Activated CD8-positive, alpha-beta memory T cell treated with anti-CD3 and anti-CD28 coated beads, Interleukin-2, amount 10 ng/mL, durations not matched to agents 7 days and 5 days (primary cell): ENCODE data around the gene BNC2. TPM values are rescaled to one million over a fixed set of nuclear protein-coding genes. Genes with fewer than 3 reads are reported as not detected.

Experiments
- ATAC-seq: fragments of 150-1000 bp; cut with Tn5 transposase; one replicate; pipeline ENCODE4 v1.10.0; 2021; ENCODE audit warnings: moderate library complexity
- CTCF ChIA-PET: fragments of 350-600 bp; sonication (Branson Sonifier 250); formaldehyde crosslinking; loops from one replicate; lab custom pipeline; 2021; ENCODE audit warnings: antibody characterized with exemption; lab: Charles Lee
- DNase-seq: peaks from one replicate; pipeline ENCODE4 v3.0.0-alpha.2; 2020
- H3K27ac Mint-ChIP-seq: one replicate; pipeline ENCODE4 v1.8.0; 2021; ENCODE audit warnings: mild to moderate bottlenecking, mixed read lengths
- H3K27me3 Mint-ChIP-seq: one replicate; pipeline ENCODE4 v1.8.0; 2021; ENCODE audit warnings: mixed read lengths
- H3K36me3 Mint-ChIP-seq: one replicate; pipeline ENCODE4 v1.8.0; 2021; ENCODE audit warnings: mild to moderate bottlenecking, mixed read lengths
- H3K4me1 Mint-ChIP-seq: one replicate; pipeline ENCODE4 v1.8.0; 2021; ENCODE audit warnings: mixed read lengths
- H3K4me3 Mint-ChIP-seq: one replicate; pipeline ENCODE4 v1.8.0; 2021; ENCODE audit warnings: mild to moderate bottlenecking, moderate library complexity, mixed read lengths
- H3K9me3 Mint-ChIP-seq: one replicate; pipeline ENCODE4 v1.8.0; 2022; ENCODE audit warnings: low read depth, mixed read lengths
- total RNA-seq, 2 experiments: library from RNA; stranded (reverse); gene quantifications; one replicate each; pipeline ENCODE4 v1.2.3, GENCODE V29; 2021

BNC2 gene
- total RNA-seq, 2 experiments from 2014 or later, result not detected

- ATAC-seq, result no peak
- no peak overlapping the region for H3K27ac Mint-ChIP-seq
Observed at GRCh38 chr9:16426716-16427115, 443.8 kb downstream of the BNC2 start.

GRCh38 chr9:16425562-16426231 is 444.8 kb downstream of the BNC2 start:
- CTCF ChIA-PET, result no interaction called here

More at GRCh38 chr9:16426716-16427115, 443.8 kb downstream of the BNC2 start:
- Mint-ChIP-seq H3K9me3 (peaks cover 2% of the 10 kb centered on the region), H3K27me3 (no peaks in the 10 kb centered on the region), H3K36me3 (no peaks in the 10 kb centered on the region), H3K4me3 (no peak overlapping the region), H3K4me1 (no peaks in the 10 kb centered on the region)
- CTCF ChIA-PET, result no interaction called here
- no peak for DNase-seq

GRCh38 chr9:16422114-16422513 is 448.4 kb downstream of the BNC2 start:
- Mint-ChIP-seq H3K9me3 (peaks cover 2% of the 10 kb centered on the region), H3K4me3 (no peak overlapping the region), H3K4me1 (no peaks in the 10 kb centered on the region), H3K27me3 (no peaks in the 10 kb centered on the region), H3K36me3 (no peaks in the 10 kb centered on the region), H3K27ac (no peak overlapping the region)
- no peak for ATAC-seq
- no peak for DNase-seq
- CTCF ChIA-PET, result no interaction called here

More at GRCh38 chr9:16425562-16426231, 444.8 kb downstream of the BNC2 start:
- Mint-ChIP-seq H3K36me3 (no peaks in the 10 kb centered on the region), H3K4me1 (no peaks in the 10 kb centered on the region), H3K9me3 (peaks cover 2% of the 10 kb centered on the region), H3K27ac (no peak overlapping the region), H3K27me3 (no peaks in the 10 kb centered on the region), H3K4me3 (no peak overlapping the region)
- ATAC-seq, result no peak
- DNase-seq, result no peak

GRCh38 chr9:16421532-16421931 is 448.9 kb downstream of the BNC2 start:
- H3K9me3 Mint-ChIP-seq, result peaks cover 2% of the 10 kb centered on the region
- H3K4me1 Mint-ChIP-seq, result no peaks in the 10 kb centered on the region
- H3K4me3 Mint-ChIP-seq, result no peak overlapping the region
- H3K36me3 Mint-ChIP-seq, result no peaks in the 10 kb centered on the region
- no peak for ATAC-seq
- no peak overlapping the region for H3K27ac Mint-ChIP-seq
- H3K27me3 Mint-ChIP-seq, result no peaks in the 10 kb centered on the region
- no peak for DNase-seq
- CTCF ChIA-PET, result no interaction called here

- no peak for ATAC-seq
- Mint-ChIP-seq H3K27me3 (no peaks in the 10 kb centered on the region), H3K9me3 (no peaks in the 10 kb centered on the region), H3K4me3 (no peak overlapping the region), H3K27ac (no peak overlapping the region), H3K36me3 (no peaks in the 10 kb centered on the region), H3K4me1 (no peaks in the 10 kb centered on the region)
- DNase-seq, result no peak
- CTCF ChIA-PET, result no interaction called here
Observed at GRCh38 chr9:16419124-16419523, 451.3 kb downstream of the BNC2 start.

GRCh38 chr9:16418721-16419120 is 451.7 kb downstream of the BNC2 start:
- Mint-ChIP-seq H3K36me3 (no peaks in the 10 kb centered on the region), H3K27ac (no peak overlapping the region), H3K4me1 (no peaks in the 10 kb centered on the region), H3K9me3 (no peaks in the 10 kb centered on the region), H3K27me3 (no peaks in the 10 kb centered on the region), H3K4me3 (no peak overlapping the region)
- DNase-seq (no peak), ATAC-seq (no peak)
- CTCF ChIA-PET, result no interaction called here

GRCh38 chr9:16417749-16418148 is 452.7 kb downstream of the BNC2 start:
- H3K9me3 Mint-ChIP-seq, result peaks cover 2% of the 10 kb centered on the region
- no peaks in the 10 kb centered on the region for H3K36me3 Mint-ChIP-seq
- H3K27me3 Mint-ChIP-seq, result no peaks in the 10 kb centered on the region
- H3K4me1 Mint-ChIP-seq, result no peaks in the 10 kb centered on the region
- no peak overlapping the region for H3K4me3 Mint-ChIP-seq
- CTCF ChIA-PET, result no interaction called here
- no peak overlapping the region for H3K27ac Mint-ChIP-seq
- no peak for DNase-seq
- ATAC-seq, result no peak

GRCh38 chr9:16417161-16417560 is 453.3 kb downstream of the BNC2 start:
- DNase-seq, result no peak
- H3K9me3 Mint-ChIP-seq, result peaks cover 2% of the 10 kb centered on the region
- no peaks in the 10 kb centered on the region for H3K27me3 Mint-ChIP-seq
- H3K27ac Mint-ChIP-seq, result no peak overlapping the region
- no peaks in the 10 kb centered on the region for H3K36me3 Mint-ChIP-seq
- CTCF ChIA-PET, result no interaction called here
- ATAC-seq, result no peak
- no peak overlapping the region for H3K4me3 Mint-ChIP-seq
- H3K4me1 Mint-ChIP-seq, result no peaks in the 10 kb centered on the region

GRCh38 chr9:16414451-16414850 is 456.0 kb downstream of the BNC2 start:
- Mint-ChIP-seq H3K4me1 (no peaks in the 10 kb centered on the region), H3K9me3 (peaks cover 4% of the 10 kb centered on the region), H3K4me3 (no peak overlapping the region), H3K36me3 (no peaks in the 10 kb centered on the region), H3K27me3 (no peaks in the 10 kb centered on the region), H3K27ac (no peak overlapping the region)
- DNase-seq (no peak), ATAC-seq (no peak)
- CTCF ChIA-PET, result no interaction called here

GRCh38 chr9:16413509-16414016 is 456.9 kb downstream of the BNC2 start:
- peaks cover 4% of the 10 kb centered on the region for H3K9me3 Mint-ChIP-seq
- H3K4me1 Mint-ChIP-seq, result no peaks in the 10 kb centered on the region
- H3K27ac Mint-ChIP-seq, result no peak overlapping the region
- no peak overlapping the region for H3K4me3 Mint-ChIP-seq
- no peak for DNase-seq
- no peak for ATAC-seq
- no peaks in the 10 kb centered on the region for H3K27me3 Mint-ChIP-seq
- no peaks in the 10 kb centered on the region for H3K36me3 Mint-ChIP-seq
- CTCF ChIA-PET, result no interaction called here

GRCh38 chr9:16412740-16413139 is 457.7 kb downstream of the BNC2 start:
- ATAC-seq (no peak), DNase-seq (no peak)
- H3K27me3 Mint-ChIP-seq, result no peaks in the 10 kb centered on the region
- H3K9me3 Mint-ChIP-seq, result peaks cover 4% of the 10 kb centered on the region
- no peaks in the 10 kb centered on the region for H3K36me3 Mint-ChIP-seq
- H3K27ac Mint-ChIP-seq, result no peak overlapping the region
- H3K4me1 Mint-ChIP-seq, result no peaks in the 10 kb centered on the region
- H3K4me3 Mint-ChIP-seq, result no peak overlapping the region
- CTCF ChIA-PET, result no interaction called here

- no peaks in the 10 kb centered on the region for H3K36me3 Mint-ChIP-seq
- no peak for DNase-seq
- H3K9me3 Mint-ChIP-seq, result peaks cover 4% of the 10 kb centered on the region
- CTCF ChIA-PET, result no interaction called here
- H3K27ac Mint-ChIP-seq, result no peak overlapping the region
- no peak for ATAC-seq
- no peaks in the 10 kb centered on the region for H3K4me1 Mint-ChIP-seq
- no peak overlapping the region for H3K4me3 Mint-ChIP-seq
- no peaks in the 10 kb centered on the region for H3K27me3 Mint-ChIP-seq
Observed at GRCh38 chr9:16411311-16411710, 459.2 kb downstream of the BNC2 start.

- DNase-seq (no peak), ATAC-seq (no peak)
- Mint-ChIP-seq H3K27me3 (no peaks in the 10 kb centered on the region), H3K36me3 (no peaks in the 10 kb centered on the region), H3K9me3 (peaks cover 4% of the 10 kb centered on the region), H3K4me1 (no peaks in the 10 kb centered on the region), H3K27ac (no peak overlapping the region), H3K4me3 (no peak overlapping the region)
- CTCF ChIA-PET, result no interaction called here
Observed at GRCh38 chr9:16410601-16411280, 459.7 kb downstream of the BNC2 start.

GRCh38 chr9:16407617-16408016 is 462.9 kb downstream of the BNC2 start:
- H3K27me3 Mint-ChIP-seq, result no peaks in the 10 kb centered on the region

More at GRCh38 chr9:16407617-16408016, 462.9 kb downstream of the BNC2 start:
- DNase-seq, result no peak
- H3K36me3 Mint-ChIP-seq, result no peaks in the 10 kb centered on the region
- CTCF ChIA-PET, result no interaction called here
- peaks cover 7% of the 10 kb centered on the region for H3K9me3 Mint-ChIP-seq
- no peak overlapping the region for H3K4me3 Mint-ChIP-seq
- no peak for ATAC-seq
- H3K27ac Mint-ChIP-seq, result no peak overlapping the region
- no peaks in the 10 kb centered on the region for H3K4me1 Mint-ChIP-seq
